ENCODE measurements around the gene DDT.
"Not testable (repeated sequence)": the region's sequence is repeated elsewhere in the genome, so short reads cannot be mapped to it uniquely, and the experiment has no call there.

DDT gene

GRCh38 chr22:23993080-23993479 is 18.8 kb upstream of the DDT start:
- H3K4me3 ChIP-seq (ENCODE audit: low read depth, low read length), result not testable (repeated sequence)

GRCh38 chr22:23989583-23990244 is 15.5 kb upstream of the DDT start:
- H3K4me3 ChIP-seq (ENCODE audit: low read depth, low read length), result not testable (repeated sequence)

DNA sequence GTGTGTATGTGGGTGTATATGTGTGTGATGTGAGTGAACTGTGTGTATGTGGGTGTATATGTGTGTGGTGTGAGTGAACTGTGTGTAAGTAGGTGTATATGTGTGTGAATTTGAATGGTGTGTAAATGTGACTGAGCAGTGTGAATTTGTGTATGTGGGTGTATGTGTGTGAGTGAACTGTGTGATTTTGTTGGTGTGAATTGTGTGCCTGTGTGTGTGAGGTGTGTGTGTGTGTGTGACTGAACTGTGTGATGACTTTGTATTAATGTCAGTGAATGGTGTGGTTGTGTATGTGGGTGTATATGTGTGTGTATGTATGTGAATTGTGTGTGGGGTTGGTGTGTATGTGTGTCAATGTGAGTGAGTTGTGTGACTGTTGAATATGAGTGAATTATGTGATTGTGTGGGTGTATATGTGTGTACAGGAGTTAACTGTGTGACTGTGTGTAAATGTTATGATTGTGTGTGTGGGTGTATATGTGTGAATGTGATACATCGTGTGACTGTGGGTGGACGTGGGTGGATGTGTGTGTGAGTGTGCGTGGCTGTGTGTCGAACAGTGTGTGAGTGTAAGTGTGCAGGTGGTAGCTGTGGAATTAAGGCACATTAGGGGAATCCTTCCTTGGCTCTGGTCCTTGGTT is 12.4 kb upstream of the DDT start:
- not testable (repeated sequence) for H3K4me3 ChIP-seq (ENCODE audit: low read depth, low read length)

DNA sequence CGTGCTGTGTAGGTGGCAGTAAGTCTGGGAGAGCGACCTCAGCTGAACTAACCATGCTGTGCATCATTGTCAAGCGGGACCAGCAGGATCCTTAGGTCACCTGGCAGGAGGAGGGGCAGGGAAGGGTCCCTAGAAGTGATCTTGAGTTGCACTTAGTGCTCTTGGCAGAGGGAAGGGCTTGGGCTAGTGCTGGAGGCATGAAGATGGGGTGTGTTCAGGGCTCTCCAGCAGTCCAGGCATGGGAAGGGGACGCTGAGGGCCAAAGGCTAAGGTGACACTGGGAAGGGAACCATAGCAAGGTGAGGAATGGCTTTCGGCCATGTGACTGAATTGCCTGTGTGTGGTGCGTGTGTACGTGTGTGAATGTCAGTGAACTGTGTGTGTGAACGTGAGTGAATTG is 11.8 kb upstream of the DDT start:
- H3K4me3 ChIP-seq (ENCODE audit: low read depth, low read length), result not testable (repeated sequence)

GRCh38 chr22:23984430-23984829 is 10.2 kb upstream of the DDT start:
- no peak overlapping the region for H3K4me3 ChIP-seq (ENCODE audit: low read depth, low read length)

DNA sequence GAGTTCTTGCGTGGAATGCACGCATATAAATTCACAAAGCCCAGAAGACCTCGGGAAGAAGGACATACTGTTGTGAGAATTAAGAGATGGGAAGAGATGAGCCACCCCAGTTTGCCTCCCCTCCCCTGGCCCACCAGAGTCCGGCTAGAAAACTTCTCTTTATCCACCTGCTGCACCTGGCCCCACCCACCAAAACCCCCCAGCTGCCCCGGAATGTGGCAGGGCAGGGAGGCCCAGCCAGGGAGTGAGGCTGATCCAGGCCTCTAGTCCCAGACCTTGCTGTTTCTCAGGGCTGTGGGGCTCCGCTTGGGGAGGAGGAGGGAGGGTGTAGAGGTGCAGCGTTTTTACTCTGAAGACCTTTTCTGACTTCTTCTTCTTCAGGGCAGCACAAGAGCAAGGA is 6.3 kb upstream of the DDT start:
- not testable (repeated sequence) for H3K4me3 ChIP-seq (ENCODE audit: low read depth, low read length)

- H3K4me3 ChIP-seq (ENCODE audit: low read depth, low read length), result not testable (repeated sequence)
Observed at GRCh38 chr22:23979557-23980240, 5.5 kb upstream of the DDT start, which contains the start of gene GSTT2. TSS of gene GSTT2 (plus strand) at chr22:23980134.

DNA sequence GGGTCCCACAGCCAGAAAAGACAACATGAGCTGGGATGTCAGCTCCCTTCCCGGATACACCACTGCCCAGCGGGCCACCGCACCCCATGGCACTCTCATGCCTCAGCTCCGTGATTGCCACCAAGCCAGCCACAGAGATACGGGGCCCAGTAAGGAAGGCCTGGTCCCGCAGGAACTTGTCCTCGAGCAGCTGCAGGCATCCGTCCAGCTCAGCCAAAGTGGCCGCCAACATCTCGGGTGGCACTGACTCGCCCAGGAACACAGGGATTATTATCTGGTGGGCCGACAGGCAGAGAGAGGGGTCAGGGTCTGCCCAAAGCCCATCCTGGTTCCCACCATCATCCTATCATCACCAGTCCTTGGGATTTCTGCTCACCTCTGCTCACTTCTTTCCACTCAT is 3.1 kb upstream of the DDT start:
- not testable (repeated sequence) for H3K4me3 ChIP-seq (ENCODE audit: low read depth, low read length)

DNA sequence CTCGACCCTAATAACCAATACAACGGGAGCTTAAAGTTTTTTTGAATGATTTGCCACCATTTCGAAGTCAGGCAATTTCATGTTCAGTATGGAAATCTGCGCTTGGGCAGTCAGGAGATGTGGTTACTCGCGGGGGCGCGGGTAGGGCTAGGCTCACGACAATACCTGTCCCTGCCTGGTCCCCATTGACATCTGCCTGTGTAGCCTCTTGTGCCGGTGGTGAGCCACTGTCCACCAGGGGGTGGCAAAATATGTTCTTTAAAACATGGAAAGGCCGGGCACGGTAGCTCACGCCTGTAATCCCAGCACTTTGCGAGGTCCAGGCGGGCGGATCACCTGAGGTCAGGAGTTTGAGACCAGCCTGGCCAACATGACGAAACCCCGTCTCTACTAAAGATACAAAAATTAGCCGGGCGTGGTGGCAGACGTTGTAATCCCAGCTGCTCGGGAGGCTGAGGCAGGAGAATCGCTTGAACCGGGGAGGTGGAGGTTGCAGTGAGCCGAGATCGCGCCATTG is 653 bp upstream of the DDT start:
- H3K4me3 ChIP-seq (ENCODE audit: low read depth, low read length), result not testable (repeated sequence)

GRCh38 chr22:23971927-23972326 is 2.3 kb downstream of the DDT start:
- H3K4me3 ChIP-seq (ENCODE audit: low read depth, low read length), result not testable (repeated sequence)

DNA sequence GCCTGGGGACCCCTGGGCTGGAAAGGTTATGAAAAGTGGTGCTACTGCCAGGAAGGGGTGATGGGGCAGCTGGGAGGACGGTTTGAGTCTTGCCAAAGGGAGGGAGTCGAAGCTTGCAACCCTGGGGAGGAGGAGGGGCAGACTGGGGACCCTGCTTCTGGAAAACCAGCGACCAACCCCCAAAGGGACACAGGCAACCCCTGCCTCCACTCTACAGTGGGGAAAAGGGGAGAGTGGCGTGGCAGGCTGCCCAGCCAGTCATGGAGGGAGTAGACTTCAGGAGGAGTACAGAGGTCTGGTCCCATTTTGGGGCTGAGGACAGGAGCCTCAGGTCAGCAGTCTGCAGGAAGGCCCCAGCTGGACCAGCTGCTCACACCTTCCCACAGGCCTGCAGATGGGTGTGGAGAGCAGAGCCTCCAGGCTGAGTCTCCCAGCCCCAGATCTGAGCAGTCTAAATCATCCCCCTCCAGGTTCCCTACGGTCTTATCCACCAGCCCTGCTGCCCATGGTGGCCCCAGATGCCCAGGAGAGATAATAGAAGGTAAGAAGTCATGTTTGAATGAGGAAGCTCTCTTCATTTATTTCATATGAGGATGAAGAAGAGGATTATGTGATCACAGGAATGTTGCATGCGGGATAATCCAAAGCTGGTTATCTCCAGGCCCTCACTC is 3.3 kb downstream of the DDT start:
- H3K4me3 ChIP-seq (ENCODE audit: low read depth, low read length), result no peak overlapping the region

DNA sequence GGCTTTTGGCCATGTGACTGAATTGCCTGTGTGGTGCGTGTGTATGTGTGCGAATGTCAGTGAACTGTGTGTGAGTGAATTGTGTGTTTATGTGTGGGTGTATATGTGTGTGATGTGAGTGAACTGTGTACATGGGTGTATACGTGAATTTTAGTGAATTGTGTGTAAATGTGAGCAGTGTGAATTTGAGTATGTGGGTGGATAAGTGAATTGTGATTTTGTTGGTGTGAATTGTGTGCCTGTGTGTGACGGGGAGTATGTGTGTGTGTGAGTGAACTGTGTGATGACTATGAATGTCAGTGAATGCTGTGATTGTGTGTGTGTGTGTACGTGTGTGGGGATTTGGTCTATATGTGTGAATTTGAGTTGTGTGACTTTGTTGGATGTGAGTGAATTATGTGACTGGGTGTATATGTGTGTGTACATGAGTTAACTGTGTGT is 4.0 kb downstream of the DDT start:
- H3K4me3 ChIP-seq (ENCODE audit: low read depth, low read length), result no peak overlapping the region

- no peak overlapping the region for H3K4me3 ChIP-seq (ENCODE audit: low read depth, low read length)
Observed at GRCh38 chr22:23969071-23969470, 5.2 kb downstream of the DDT start.

GRCh38 chr22:23966568-23966967 is 7.7 kb downstream of the DDT start, which contains the start of gene DDTL:
TSS of gene DDTL (plus strand) at chr22:23966888. CDS start at chr22:23966915, 27 bp downstream.
- H3K4me3 ChIP-seq (ENCODE audit: low read depth, low read length), result not testable (repeated sequence)

DNA sequence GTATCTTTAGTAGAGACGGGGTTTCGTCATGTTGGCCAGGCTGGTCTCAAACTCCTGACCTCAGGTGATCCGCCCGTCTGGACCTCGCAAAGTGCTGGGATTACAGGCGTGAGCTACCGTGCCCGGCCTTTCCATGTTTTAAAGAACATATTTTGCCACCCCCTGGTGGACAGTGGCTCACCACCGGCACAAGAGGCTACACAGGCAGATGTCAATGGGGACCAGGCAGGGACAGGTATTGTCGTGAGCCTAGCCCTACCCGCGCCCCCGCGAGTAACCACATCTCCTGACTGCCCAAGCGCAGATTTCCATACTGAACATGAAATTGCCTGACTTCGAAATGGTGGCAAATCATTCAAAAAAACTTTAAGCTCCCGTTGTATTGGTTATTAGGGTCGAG is 8.1 kb downstream of the DDT start:
- not testable (repeated sequence) for H3K4me3 ChIP-seq (ENCODE audit: low read depth, low read length)

DNA sequence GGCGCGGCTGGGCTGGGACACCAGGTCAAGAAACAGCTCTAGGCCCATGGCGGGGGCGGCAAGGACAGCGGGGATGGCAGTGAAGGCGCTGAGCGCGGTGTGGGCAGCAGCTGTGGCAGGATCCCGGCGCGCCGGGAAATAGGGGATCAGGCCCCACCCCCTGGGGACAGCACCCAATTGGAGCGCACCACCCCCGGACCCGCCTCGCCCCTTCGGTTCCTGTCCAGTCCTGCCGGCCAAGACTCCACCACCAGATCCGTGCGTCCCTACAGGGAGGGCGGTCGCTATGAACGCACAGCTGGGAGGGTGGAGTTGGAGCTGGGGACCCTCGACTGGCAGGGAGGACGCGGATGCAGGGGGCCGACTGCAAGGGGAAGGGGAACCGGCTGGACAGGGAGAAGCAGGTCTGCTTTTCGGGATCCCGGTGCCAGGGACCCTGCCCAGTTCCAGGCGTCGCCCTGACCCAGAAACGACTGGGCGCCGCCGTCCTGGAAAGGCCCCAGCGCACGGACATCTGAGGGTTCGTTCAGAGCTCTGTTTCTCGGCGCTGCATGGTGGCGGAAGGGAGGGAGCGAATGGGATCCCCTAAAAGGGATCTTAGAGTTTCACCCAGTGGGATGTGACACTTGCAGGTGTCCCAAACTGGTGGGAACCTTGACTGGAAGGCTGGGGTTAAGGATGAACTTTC is 13.0 kb downstream of the DDT start, which contains the start of gene GSTT2B:
TSS of gene GSTT2B (minus strand) at position 112 of the 688 bp plus-strand sequence. CDS start at position 48, 64 bp downstream.
- H3K4me3 ChIP-seq (ENCODE audit: low read depth, low read length), result not testable (repeated sequence)

DNA sequence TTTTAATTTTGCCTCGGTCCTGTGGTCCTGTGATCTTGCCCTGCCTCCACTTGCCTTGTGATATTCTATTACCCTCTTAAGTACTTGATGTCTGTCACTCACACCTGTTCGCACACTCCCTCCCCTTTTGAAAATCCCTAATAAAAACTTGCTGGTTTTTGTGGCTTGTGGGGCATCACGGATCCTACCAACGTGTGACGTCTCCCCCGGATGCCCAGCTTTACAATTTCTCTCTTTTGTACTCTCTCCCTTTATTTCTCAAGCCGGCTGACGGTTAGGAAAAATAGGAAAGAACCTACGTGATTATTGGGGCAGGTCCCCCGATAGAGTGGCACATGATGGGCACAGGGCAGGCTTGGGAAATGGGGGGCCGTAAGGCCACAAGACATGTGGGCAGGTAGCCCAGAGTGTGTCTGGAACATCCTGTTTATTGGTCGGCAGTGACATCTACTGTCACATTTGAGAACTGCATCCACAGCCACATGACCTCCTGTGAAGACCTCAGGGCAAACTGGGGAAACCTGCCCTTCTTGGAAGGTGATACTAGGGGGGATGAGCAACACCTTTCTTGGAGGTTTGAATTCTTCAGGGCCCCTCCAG is 17.8 kb downstream of the DDT start:
- H3K4me3 ChIP-seq (ENCODE audit: low read depth, low read length), result not testable (repeated sequence)

GRCh38 chr22:23955886-23956285 is 18.4 kb downstream of the DDT start:
- H3K4me3 ChIP-seq (ENCODE audit: low read depth, low read length), result not testable (repeated sequence)

DNA sequence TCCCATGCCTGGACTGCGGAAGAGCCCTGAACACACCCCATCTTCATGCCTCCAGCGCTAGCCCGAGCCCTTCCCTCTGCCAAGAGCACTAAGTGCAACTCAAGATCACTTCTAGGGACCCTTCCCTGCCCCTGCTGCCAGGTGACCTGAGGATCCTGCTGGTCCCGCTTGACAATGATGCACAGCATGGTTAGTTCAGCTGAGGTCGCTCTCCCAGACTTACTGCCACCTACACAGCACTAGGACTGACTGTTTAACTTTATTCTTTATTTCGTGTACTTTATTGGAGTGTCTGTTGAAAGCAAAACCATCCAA is 19.3 kb downstream of the DDT start:
- H3K4me3 ChIP-seq (ENCODE audit: low read depth, low read length), result not testable (repeated sequence)
